T-helper 2 cell treated with Interferon-gamma antibody and Interleukin-4, amounts not matched to agents 5 μg/mL and 100 μg/mL, for 36 hours (primary cell): ENCODE measurements around the gene GUCY2D.
A peak's percentile ranks its signal among the peaks of the same experiment; 100 is the strongest.

ENCODE experiments used
- DNase-seq: peaks from one replicate; pipeline ENCODE4 v3.0.0; 2021; ENCODE audit warnings: low spot score
- H3K27ac Mint-ChIP-seq: one replicate; pipeline ENCODE4 v1.8.0; 2021; ENCODE audit warnings: mild to moderate bottlenecking, mixed read lengths
- H3K27me3 Mint-ChIP-seq: one replicate; pipeline ENCODE4 v1.8.0; 2021; ENCODE audit warnings: low read depth, mixed read lengths
- H3K36me3 Mint-ChIP-seq: one replicate; pipeline ENCODE4 v1.8.0; 2021; ENCODE audit warnings: low read depth, mixed read lengths
- H3K4me1 Mint-ChIP-seq: one replicate; pipeline ENCODE4 v1.8.0; 2021; ENCODE audit warnings: low read depth, mixed read lengths
- H3K4me3 Mint-ChIP-seq: one replicate; pipeline ENCODE4 v1.8.0; 2022; ENCODE audit warnings: mild to moderate bottlenecking, moderate library complexity, mixed read lengths
- H3K9me3 Mint-ChIP-seq: one replicate; pipeline ENCODE4 v1.8.0; 2021; ENCODE audit warnings: mixed read lengths

Gene GUCY2D

DNA sequence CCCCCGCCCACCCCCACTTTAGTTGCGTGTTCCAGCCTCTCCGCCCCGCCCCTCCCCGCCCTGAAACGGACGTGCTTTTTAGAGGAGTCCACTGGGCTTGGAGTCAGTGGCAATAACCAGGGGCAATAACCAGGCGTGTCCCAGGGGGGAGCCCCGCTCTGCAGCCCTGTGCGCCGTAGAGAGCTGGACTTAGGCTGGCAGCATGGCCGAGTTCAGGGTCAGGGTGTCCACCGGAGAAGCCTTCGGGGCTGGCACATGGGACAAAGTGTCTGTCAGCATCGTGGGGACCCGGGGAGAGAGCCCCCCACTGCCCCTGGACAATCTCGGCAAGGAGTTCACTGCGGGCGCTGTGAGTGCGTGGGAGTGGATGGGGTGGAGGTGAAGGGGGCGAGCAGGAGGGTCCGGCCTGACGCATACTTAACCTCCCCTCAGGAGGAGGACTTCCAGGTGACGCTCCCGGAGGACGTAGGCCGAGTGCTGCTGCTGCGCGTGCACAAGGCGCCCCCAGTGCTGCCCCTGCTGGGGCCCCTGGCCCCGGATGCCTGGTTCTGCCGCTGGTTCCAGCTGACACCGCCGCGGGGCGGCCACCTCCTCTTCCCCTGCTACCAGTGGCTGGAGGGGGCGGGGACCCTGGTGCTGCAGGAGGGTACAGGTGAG, 36.7 kb downstream of the GUCY2D start, which contains the start of gene ALOX15B:
ALOX15B (plus strand) TSS at position 106 of the 657 bp plus-strand sequence; CDS start at position 203, 97 bp downstream.
- Mint-ChIP-seq H3K4me1 (no peaks in the 10 kb centered on the region), H3K27ac (no peak within 1 kb of the TSS), H3K36me3 (no peaks in the 10 kb centered on the region), H3K9me3 (no peaks in the 10 kb centered on the region), H3K27me3 (peaks cover 31% of the 10 kb centered on the region), H3K4me3 (no peak within 1 kb of the TSS)
- no peak for DNase-seq

DNA sequence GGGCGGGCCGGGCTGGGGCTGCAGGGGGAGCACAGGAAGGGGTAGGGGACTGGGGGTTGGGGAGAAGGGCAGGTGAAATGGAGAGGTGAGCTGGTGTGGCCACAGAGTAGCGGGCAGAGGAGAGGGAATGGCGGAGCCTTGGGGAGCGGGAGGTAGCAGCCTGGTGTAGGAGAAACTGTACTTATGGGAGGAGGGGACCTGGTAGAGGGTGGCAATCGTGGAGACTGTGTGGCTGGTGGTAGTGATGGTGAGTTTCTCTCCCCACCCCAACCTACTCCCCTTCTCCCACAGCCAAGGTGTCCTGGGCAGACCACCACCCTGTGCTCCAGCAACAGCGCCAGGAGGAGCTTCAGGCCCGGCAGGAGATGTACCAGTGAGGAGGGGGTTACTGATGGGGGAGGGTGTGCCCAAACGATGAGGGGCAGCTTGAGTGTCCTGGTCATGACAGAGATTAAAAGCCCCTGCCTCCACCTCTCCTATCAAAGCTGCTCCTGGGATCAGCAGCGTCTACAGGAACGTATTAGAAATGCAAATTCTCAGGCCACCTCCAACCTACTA, 37.3 kb downstream of the GUCY2D start:
- no peak overlapping the region for H3K4me3 Mint-ChIP-seq
- DNase-seq: no peak
- H3K27ac Mint-ChIP-seq: no peak overlapping the region
- peaks cover 29% of the 10 kb centered on the region for H3K27me3 Mint-ChIP-seq
- H3K36me3 Mint-ChIP-seq: no peaks in the 10 kb centered on the region
- no peaks in the 10 kb centered on the region for H3K9me3 Mint-ChIP-seq
- H3K4me1 Mint-ChIP-seq: no peaks in the 10 kb centered on the region

DNA sequence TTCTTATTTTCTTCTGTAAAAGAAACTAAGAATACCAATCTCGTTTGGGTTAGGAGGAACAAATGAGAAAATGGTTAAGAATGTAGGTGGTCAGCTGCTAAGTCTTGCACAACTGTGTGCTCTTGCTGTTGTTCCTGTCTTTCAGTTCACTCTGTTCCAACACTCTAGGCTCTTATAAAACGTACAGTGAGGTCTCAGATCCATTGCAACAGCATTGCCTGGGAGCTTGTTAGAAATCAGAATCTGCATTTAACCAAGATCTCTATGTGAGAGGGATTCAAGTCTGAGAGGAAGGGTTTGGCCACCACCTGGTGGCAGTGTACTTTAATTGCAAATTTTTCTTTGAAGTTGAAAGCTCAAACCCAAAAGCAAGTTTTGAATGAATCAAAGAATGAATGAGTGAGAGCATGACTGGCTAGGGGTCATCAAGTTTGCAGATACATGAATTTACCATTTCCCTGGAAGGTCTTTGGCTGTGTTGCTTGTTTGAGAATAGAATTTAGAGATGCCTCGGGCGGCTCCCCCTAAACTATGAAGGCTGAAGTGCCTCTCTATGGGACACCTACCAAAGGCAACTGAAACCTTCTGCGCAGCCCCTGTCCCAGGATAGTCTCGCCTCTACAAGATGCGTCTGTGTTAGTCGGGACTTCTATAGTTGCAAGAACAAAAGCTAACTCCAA, 39.0 kb downstream of the GUCY2D start:
- Mint-ChIP-seq H3K4me1 (no peaks in the 10 kb centered on the region), H3K36me3 (no peaks in the 10 kb centered on the region), H3K27ac (no peak overlapping the region), H3K27me3 (peaks cover 28% of the 10 kb centered on the region), H3K9me3 (no peaks in the 10 kb centered on the region), H3K4me3 (no peak overlapping the region)
- DNase-seq: peak; percentile 33

DNA sequence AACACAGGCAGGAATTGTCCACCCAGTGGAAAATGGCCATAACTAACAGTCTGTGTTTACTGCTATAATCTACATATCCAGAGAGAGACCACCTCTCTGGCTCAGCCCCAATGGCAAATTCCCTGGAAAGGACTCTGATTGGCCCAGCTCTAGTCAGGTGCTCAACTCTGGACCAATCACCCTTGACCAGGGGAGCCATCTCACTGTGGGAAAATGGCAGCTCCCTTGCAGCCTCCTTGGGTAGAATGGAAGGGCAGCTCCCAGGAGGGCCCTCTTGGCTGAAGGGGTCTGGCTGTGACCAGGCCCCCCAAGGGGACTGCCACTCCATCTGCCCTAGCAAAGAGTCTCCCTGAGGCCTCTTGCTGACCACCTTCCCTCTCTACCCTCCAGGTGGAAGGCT, 39.6 kb downstream of the GUCY2D start:
- no peaks in the 10 kb centered on the region for H3K4me1 Mint-ChIP-seq
- DNase-seq: no peak
- H3K9me3 Mint-ChIP-seq: no peaks in the 10 kb centered on the region
- peaks cover 28% of the 10 kb centered on the region for H3K27me3 Mint-ChIP-seq
- no peak overlapping the region for H3K4me3 Mint-ChIP-seq
- no peaks in the 10 kb centered on the region for H3K36me3 Mint-ChIP-seq
- H3K27ac Mint-ChIP-seq: no peak overlapping the region

DNA sequence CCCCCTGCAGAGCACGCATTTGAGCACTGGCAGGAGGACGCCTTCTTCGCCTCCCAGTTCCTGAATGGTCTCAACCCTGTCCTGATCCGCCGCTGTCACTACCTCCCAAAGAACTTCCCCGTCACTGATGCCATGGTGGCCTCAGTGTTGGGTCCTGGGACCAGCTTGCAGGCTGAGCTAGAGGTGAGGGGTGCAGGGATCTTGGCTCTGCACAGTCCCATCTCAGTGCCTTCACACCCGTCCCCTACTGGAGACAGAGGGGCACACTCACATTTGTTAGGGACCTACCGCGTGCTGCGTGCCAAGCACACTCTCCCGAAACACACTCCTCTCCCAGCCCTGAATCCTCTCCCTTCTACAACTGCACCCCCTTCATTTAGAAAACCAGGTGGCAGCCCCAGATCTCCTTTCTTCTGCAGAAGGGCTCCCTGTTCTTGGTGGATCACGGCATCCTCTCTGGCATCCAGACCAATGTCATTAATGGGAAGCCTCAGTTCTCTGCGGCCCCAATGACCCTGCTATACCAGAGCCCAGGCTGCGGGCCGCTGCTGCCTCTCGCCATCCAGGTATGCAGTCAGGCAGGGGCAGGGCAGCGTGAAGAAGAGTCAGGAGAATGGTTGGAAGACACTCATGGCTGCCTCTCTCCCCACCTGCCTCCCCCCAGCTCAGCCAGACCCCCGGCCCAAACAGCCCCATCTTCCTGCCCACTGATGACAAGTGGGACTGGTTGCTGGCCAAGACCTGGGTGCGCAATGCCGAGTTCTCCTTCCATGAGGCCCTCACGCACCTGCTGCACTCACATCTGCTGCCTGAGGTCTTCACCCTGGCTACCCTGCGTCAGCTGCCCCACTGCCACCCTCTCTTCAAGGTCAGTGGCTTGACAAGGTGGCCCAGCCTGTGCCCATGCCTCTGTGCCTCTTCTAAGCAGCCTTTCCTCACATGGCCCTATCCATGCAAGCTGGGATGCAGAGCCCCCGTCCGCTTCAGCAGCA, 42.7 kb downstream of the GUCY2D start:
- Mint-ChIP-seq H3K9me3 (no peaks in the 10 kb centered on the region), H3K27me3 (peaks cover 10% of the 10 kb centered on the region), H3K27ac (no peak overlapping the region), H3K4me1 (no peaks in the 10 kb centered on the region), H3K36me3 (no peaks in the 10 kb centered on the region), H3K4me3 (no peak overlapping the region)
- DNase-seq: no peak

DNA sequence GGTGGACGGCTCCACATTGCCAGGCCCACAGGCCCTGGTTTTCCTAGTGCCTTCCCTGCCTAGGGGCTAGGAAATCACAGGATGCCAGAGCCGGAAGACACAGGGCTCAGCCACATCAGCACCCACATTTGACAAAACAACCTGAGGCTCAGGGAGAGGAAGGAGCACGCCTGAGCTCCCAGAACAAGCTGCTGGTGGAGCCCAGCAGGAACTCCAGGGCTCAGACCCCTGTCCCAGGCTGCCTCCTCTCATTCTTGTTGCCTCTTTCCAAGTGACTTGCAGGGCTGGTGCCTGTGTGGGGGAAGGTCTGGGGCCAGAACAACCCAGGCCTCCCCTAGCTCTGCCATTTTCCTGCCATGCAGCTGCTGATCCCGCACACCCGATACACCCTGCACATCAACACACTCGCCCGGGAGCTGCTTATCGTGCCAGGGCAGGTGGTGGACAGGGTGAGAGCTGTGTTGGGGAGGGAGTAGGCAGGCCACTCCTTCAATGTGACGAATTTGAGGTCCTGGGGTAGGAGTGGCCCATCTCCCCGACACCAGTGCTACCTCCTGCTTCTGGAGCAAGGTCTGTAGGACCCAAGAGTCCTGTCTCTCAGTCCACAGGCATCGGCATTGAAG, 44.0 kb downstream of the GUCY2D start:
- DNase-seq: no peak
- H3K27me3 Mint-ChIP-seq: peaks cover 3% of the 10 kb centered on the region
- no peaks in the 10 kb centered on the region for H3K36me3 Mint-ChIP-seq
- H3K9me3 Mint-ChIP-seq: no peaks in the 10 kb centered on the region
- no peak overlapping the region for H3K27ac Mint-ChIP-seq
- H3K4me3 Mint-ChIP-seq: no peak overlapping the region
- no peaks in the 10 kb centered on the region for H3K4me1 Mint-ChIP-seq

DNA sequence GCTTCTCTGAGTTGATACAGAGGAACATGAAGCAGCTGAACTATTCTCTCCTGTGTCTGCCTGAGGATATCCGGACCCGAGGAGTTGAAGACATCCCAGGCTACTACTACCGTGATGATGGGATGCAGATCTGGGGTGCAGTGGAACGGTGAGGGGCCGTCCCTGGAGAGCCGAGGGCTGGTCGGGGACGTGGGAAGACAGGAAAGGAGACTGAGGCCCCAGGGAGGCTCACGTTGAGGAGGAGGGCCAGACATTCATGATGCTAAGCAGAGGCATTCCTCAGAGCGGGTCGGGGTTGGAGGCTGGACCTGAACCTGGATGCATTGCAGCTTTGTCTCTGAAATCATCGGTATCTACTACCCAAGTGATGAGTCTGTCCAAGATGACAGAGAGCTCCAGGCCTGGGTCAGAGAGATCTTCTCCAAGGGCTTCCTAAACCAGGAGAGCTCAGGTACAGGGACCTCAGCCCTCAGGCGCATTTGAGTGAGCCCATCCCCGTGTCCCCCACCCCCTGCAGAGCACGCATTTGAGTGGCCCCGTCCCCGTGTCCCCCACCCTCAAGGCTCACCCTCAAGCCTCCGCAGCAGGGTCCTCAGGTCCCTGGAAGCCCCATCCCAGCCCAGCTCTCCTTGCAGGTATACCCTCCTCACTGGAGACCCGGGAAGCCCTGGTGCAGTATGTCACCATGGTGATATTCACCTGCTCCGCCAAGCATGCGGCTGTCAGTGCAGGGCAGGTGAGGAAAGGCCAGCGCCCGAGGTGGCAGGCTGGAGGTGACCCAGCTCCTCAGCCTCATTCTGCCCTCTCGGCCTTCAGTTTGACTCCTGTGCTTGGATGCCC, 44.7 kb downstream of the GUCY2D start:
- Mint-ChIP-seq H3K4me3 (no peak overlapping the region), H3K27me3 (peaks cover 3% of the 10 kb centered on the region), H3K4me1 (no peaks in the 10 kb centered on the region), H3K36me3 (no peaks in the 10 kb centered on the region), H3K27ac (no peak overlapping the region), H3K9me3 (no peaks in the 10 kb centered on the region)
- DNase-seq: no peak

DNA sequence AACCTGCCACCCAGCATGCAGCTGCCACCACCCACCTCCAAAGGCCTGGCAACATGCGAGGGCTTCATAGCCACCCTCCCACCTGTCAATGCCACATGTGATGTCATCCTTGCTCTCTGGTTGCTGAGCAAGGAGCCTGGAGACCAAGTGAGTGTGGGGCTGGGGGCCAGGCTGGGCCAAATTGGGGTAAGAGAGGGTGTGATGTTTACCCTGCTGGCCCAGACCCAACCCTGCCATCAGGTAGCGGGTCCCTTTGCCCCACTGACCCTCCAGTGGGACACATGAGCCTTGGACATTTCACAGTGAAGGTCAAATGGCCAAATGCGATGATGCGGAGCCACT, 45.3 kb downstream of the GUCY2D start:
- Mint-ChIP-seq H3K9me3 (no peaks in the 10 kb centered on the region), H3K36me3 (no peaks in the 10 kb centered on the region), H3K27me3 (peaks cover 3% of the 10 kb centered on the region), H3K4me1 (no peaks in the 10 kb centered on the region), H3K27ac (no peak overlapping the region), H3K4me3 (no peak overlapping the region)
- DNase-seq: no peak

DNA sequence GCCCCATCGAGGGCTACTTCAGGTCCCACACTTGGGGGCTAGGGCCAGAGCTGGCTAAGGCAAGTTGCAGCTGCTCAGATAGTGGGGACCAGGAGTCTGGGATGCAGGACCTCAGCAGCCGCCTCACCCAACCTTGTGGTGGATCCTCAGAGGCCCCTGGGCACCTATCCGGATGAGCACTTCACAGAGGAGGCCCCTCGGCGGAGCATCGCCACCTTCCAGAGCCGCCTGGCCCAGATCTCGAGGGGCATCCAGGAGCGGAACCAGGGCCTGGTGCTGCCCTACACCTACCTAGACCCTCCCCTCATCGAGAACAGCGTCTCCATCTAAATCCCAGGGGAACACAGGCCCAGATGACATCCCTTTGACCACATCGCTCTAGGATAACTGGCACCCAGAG, 45.8 kb downstream of the GUCY2D start:
- H3K9me3 Mint-ChIP-seq: no peaks in the 10 kb centered on the region

DNA sequence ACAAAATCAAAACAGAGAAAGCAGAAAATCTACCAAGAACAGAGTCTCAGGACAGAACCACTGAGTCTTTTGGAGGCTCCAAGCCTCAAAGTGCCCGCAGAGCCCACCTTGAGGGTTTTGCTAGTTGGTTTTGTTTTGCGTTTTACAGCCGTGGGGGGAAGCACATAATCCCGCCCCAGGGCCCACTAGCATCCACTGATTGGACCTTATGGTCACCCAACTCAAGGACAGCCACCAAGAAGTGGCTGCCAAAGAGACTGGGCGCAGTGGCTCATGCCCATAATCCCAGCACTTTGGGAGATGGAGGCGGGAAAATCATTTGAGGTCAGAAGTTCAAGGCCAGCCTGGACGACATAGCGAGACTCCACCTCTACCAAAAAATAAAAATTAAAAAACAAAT, 46.3 kb downstream of the GUCY2D start:
- DNase-seq: no peak
- Mint-ChIP-seq H3K27ac (no peak overlapping the region), H3K4me3 (no peak overlapping the region), H3K36me3 (no peaks in the 10 kb centered on the region), H3K27me3 (peaks cover 3% of the 10 kb centered on the region), H3K4me1 (no peaks in the 10 kb centered on the region), H3K9me3 (no peaks in the 10 kb centered on the region)

More for the DNA sequence above, 45.8 kb downstream of the GUCY2D start:
- Mint-ChIP-seq H3K4me3 (no peak overlapping the region), H3K27ac (no peak overlapping the region), H3K4me1 (no peaks in the 10 kb centered on the region), H3K27me3 (peaks cover 3% of the 10 kb centered on the region), H3K36me3 (no peaks in the 10 kb centered on the region)
- DNase-seq: no peak

DNA sequence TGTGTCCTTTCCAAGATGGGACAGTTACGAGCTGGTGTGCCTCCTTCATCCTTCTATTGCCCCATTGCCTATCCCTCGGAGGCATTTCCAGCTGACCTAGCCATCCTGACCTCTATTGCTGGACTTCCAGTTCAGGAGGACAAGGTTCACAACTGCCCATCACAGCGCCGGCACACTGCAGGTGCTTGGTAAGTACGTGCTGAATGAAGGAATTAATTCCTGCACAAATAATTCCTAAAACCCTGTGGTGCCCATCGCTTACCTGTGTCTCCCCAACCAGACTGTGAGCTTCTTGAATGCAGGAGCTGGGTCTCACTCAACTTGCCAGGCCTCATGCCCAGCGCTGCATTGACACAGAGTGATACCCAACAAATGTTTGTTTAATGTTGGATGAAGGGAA, 49.4 kb downstream of the GUCY2D start:
- peaks cover 10% of the 10 kb centered on the region for H3K27me3 Mint-ChIP-seq

DNA sequence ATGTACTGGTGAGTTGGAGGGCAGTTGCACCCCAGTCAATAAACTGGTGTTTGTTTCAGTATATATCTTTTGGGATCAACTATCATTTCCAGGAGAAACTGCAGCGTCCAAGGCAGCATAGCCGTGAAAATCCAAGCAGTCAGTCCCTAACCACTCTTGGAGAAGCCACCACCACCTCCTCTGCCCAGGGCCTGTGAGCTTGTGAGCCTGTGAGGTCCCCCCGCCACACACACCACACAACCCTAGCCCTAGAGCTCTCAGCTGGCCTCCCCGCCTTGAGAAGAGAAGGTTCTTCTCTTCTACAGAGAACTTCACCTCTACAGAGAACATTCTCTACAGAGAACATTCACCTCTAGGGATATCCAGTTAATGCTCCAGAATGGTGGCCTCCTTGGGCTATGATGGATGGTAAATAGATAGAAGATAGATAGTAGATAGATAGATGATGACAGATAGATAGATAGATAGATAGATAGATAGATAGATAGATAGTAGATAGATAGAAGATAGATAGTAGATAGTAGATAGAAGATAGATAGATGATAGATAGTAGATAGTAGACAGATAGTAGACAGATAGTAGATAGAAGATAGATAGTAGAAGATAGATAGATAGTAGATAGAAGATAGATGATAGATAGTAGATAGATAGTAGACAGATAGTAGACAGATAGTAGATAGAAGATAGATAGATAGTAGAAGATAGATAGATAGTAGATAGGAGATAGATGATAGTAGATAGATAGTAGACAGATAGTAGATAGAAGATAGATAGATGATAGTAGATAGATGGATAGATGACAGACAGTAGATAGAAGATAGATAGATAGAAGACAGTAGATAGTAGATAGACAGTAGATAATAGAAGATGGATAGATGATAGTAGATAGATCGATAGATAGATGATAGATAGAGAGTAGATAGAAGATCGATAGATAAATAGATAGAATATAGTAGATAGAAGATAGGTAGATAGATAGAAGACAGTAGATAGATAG, 50.1 kb downstream of the GUCY2D start:
- no peak for DNase-seq
- H3K27me3 Mint-ChIP-seq: peaks cover 14% of the 10 kb centered on the region
- peaks cover 17% of the 10 kb centered on the region for H3K4me1 Mint-ChIP-seq
- no peaks in the 10 kb centered on the region for H3K36me3 Mint-ChIP-seq
- H3K4me3 Mint-ChIP-seq: no peak overlapping the region
- H3K9me3 Mint-ChIP-seq: no peaks in the 10 kb centered on the region
- H3K27ac Mint-ChIP-seq: no peak overlapping the region

More for the DNA sequence above, 49.4 kb downstream of the GUCY2D start:
- Mint-ChIP-seq H3K36me3 (no peaks in the 10 kb centered on the region), H3K4me3 (no peak overlapping the region), H3K4me1 (peaks cover 13% of the 10 kb centered on the region), H3K9me3 (no peaks in the 10 kb centered on the region), H3K27ac (no peak overlapping the region)
- DNase-seq: no peak
